GM12872 (cell line): ENCODE data around the gene ZFYVE1.

Source experiments
- CTCF ChIP-seq: IDR thresholded peaks from 3 replicates; pipeline ENCODE4 v1.5.1; 2011; ENCODE audit warnings: low read depth, mild to moderate bottlenecking, low read length, moderate library complexity; ENCODE audit not compliant: insufficient read depth

Gene ZFYVE1

GRCh38 chr14:72990171-72990570 is 36.7 kb downstream of the ZFYVE1 start:
- no peak for TF ChIP-seq CTCF

GRCh38 chr14:72986857-72987256 is 40.0 kb downstream of the ZFYVE1 start:
- TF ChIP-seq CTCF = no peak

- TF ChIP-seq CTCF = no peak
Measured at GRCh38 chr14:72986214-72986613, 40.7 kb downstream of the ZFYVE1 start.

- no peak for TF ChIP-seq CTCF
Measured at GRCh38 chr14:72982146-72982708, 44.7 kb downstream of the ZFYVE1 start.

GRCh38 chr14:72980863-72981262 is 46.0 kb downstream of the ZFYVE1 start:
- TF ChIP-seq CTCF = no peak

GRCh38 chr14:72978856-72979255 is 48.0 kb downstream of the ZFYVE1 start:
- no peak for TF ChIP-seq CTCF

GRCh38 chr14:72975770-72976169 is 51.1 kb downstream of the ZFYVE1 start:
- 0 out of 3 replicates have a peak, but pooled peaks have one; percentile 13 for TF ChIP-seq CTCF
